ENCODE measurements around the gene CROCC.
"Not testable (repeated sequence)": the region's sequence is repeated elsewhere in the genome, so short reads cannot be mapped to it uniquely, and the experiment has no call there.

The CROCC gene

GRCh38 chr1:16907870-16908758, 13.6 kb upstream of the CROCC start:
- TF ChIP-seq PPARA (CRISPR knock-in tag; IDR thresholded peaks at IDR 0.05; ENCODE audit: borderline replicate concordance), result no peak
- no peak for TF ChIP-seq CREB5 (CRISPR knock-in tag; IDR thresholded peaks at IDR 0.05; ENCODE audit: low read depth)
- no peak for TF ChIP-seq BACH2 (CRISPR knock-in tag; IDR thresholded peaks at IDR 0.05; ENCODE audit: borderline replicate concordance)
- TF ChIP-seq ZFP3 (CRISPR knock-in tag; IDR thresholded peaks at IDR 0.05), result no peak
- no peak for TF ChIP-seq POU6F1 (CRISPR knock-in tag; IDR thresholded peaks at IDR 0.05; ENCODE audit: borderline replicate concordance, low read depth)
- TF ChIP-seq CSDC2 (CRISPR knock-in tag; IDR thresholded peaks at IDR 0.05), result no peak
- no peak for TF ChIP-seq ARNTL (CRISPR knock-in tag; IDR thresholded peaks at IDR 0.05; ENCODE audit: borderline replicate concordance, low read depth)
- no peak for TF ChIP-seq GLIS3 (CRISPR knock-in tag; IDR thresholded peaks at IDR 0.05)
- no peak for TF ChIP-seq ZNF565 (CRISPR knock-in tag; conservative IDR thresholded peaks at IDR 0.05; ENCODE audit: low read depth)
- no peak for TF ChIP-seq ZNF70 (CRISPR knock-in tag; IDR thresholded peaks at IDR 0.05)
- TF ChIP-seq ZFP30 (CRISPR knock-in tag; IDR thresholded peaks at IDR 0.05), result no peak
- no peak for TF ChIP-seq ZNF8 (CRISPR knock-in tag; IDR thresholded peaks at IDR 0.05)
- no peak for TF ChIP-seq TSHZ2 (CRISPR knock-in tag; IDR thresholded peaks at IDR 0.05)
- no peak for TF ChIP-seq PATZ1 (CRISPR knock-in tag; IDR thresholded peaks at IDR 0.05; ENCODE audit: borderline replicate concordance)
- no peak for TF ChIP-seq SNAI2 (CRISPR knock-in tag; IDR thresholded peaks at IDR 0.05)
- no peak for TF ChIP-seq RARB (CRISPR knock-in tag; IDR thresholded peaks at IDR 0.05)
- TF ChIP-seq CSRNP3 (CRISPR knock-in tag; IDR thresholded peaks at IDR 0.05), result no peak
- no peak for TF ChIP-seq TCF4 (CRISPR knock-in tag; IDR thresholded peaks at IDR 0.05; ENCODE audit: borderline replicate concordance)
- ATAC-seq, result no peak

GRCh38 chr1:16911851-16912721, 9.6 kb upstream of the CROCC start:
- not testable (repeated sequence) for ATAC-seq

- not testable (repeated sequence) for ATAC-seq
Observed at GRCh38 chr1:16912742-16913141, 9.0 kb upstream of the CROCC start.

Data from SK-N-SH treated with all-trans-retinoic acid at 6 μM for 48 hours (cell line).